HK-2 (cell line): ENCODE measurements around the gene DIP2C.
"Not testable (repeated sequence)": the region's sequence is repeated elsewhere in the genome, so short reads cannot be mapped to it uniquely, and the experiment has no call there.

Experiments
- DNase-seq: peaks from one replicate; pipeline ENCODE4 v3.0.0-alpha.2; 2018; ENCODE audit not compliant: unreplicated experiment

The DIP2C gene

DNA sequence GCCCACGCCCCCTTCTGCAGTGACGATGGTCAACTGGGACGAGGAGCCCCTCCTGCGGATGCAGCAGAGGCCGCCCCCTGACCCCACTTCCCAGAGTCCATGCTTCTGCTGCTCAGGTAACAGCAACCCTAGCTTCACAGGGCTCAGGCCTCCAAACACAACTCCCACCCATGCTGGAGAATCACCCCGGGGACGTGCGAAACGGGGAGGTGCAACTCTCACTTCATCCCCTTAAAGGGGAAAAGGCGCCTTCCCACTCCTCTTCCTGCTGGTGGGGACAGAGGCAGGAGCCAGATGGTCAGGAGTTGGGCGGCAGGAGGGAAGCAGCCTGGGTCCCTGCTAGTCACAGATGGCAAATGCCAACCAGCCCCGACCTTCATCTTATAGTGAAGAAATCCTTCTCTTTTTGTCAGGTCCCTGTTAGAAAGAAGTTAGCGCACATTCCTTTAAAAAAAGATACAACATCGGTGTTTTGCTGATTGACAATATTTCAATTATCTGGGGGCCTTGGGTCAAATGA lies 155.4 kb downstream of the DIP2C start:
- no peak for DNase-seq

DNA sequence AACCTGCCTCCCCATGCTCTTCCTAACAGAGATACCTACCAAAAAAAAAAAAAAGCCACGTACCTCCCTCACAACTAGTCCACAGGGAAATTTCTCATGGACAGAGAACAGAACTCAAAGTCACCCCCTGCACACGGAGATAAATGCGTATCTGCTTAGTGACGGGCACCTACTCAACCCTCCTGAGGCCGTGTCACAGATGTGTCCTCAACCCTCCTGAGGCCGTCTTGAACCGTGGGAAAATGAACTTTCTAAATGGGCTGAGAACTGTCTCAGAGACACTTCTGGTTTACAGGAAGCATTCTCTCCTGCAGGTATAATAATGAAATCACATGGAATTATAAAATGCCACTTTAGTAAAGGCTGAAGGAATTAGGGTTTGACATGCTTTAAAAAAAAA lies 155.9 kb downstream of the DIP2C start:
- DNase-seq = no peak

DNA sequence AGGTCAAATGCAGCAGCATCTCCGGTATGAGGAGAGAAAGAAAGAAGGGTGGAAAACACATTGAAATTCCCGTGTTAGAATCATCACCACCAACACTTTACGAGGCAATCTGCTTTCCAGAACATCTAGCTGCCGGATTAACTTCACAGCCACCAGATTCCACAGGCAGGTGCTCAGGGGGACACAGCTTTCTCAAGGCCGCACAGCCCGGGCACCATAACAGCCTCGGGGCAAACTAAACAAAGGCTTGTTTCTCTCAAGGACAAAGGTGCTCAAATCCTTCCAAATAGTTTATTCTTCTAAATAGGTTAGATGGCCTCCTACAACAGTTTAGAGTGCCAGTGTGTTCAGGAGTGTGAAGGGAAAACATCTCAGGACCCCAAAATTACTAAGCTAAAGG lies 156.3 kb downstream of the DIP2C start:
- DNase-seq = no peak

DNA sequence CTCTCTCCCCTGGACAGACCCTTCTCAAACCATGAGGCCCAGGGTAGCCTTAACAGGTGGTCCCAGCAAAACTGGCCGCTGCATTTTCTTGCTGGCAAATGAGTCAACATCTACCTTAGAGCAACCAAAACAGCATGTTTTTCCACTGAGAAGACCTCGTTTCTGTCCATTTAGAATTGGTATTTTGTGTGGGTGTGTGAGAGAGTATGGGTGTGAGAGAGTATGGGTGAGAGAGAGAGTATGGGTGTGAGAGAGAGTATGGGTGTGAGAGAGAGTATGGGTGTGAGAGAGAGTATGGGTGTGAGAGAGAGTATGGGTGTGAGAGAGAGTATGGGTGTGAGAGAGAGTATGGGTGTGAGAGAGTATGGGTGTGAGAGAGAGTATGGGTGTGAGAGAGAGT lies 157.1 kb downstream of the DIP2C start:
- DNase-seq = not testable (repeated sequence)

DNA sequence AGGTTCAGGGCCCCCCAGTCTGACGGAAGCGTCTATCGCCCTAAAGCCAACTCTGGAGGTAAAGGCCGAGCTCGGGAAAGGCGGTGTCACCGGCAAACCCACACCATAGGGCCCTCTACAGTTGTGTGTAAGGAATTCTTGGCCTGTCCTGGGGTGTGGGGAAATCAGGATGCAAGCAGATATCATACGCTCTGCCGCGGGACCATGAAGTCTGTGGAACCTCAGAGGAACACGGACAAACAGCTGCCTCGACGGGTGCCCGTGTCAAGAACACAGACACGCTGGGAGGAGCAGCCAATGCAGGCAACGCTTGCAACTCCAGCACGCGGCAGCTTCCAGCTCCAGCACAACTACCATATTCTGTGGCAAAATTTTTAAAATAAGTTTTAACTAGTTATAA lies 157.9 kb downstream of the DIP2C start:
- DNase-seq = no peak

DNA sequence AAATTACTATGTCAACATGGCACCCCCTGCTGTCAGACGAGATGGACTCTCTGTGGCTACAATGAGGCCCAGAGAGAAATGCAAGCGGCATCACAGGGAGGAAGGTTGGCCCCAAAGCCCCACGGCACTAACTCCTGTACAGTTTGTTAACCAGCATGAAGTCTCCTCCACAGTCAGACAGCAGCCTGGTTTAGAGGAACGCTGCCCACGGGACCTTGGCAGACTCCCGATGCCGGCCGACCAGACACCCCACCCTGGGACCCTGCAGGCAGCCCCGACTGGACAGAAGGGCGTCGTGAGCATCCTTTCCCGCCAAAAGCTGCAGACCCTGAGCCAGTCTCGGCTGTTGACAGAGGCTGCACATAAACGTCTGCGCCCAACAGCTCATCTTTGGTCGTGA lies 158.8 kb downstream of the DIP2C start:
- DNase-seq = no peak

DNA sequence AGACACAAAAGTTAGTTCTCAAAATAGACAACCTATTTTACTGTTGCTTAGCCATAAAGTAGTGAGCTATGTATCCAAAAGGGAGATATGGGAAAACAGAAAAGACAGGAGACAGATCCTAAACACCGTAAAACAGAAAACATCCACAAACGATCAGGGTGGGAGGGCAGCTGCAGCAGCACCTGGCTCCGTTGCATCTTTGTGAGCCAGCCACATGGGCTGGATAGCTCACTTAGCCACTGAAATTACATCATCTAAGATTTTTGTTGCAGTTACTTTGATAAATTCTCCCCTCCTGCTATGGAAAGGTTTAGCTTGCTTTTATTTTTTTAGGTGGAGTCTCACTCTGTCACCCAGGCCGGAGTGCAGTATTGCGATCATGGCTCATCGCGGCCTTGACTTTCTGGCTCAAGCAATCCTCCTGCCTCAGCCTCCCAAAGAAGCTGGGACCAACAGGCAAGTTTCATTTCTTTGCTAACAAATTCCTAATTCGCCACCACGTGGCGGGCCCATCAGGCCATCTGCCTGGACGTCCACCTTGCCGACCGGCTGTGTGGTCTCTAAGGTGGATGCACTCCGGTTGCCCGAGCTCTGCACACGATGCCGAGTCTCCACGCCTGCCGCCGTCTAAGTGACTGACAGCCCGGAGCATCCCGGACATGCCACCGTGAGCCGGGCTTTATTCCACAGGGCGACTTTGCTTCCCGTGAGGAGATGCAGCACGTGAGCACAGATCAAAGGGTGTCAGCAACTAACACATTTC lies 159.8 kb downstream of the DIP2C start:
- DNase-seq = no peak

DNA sequence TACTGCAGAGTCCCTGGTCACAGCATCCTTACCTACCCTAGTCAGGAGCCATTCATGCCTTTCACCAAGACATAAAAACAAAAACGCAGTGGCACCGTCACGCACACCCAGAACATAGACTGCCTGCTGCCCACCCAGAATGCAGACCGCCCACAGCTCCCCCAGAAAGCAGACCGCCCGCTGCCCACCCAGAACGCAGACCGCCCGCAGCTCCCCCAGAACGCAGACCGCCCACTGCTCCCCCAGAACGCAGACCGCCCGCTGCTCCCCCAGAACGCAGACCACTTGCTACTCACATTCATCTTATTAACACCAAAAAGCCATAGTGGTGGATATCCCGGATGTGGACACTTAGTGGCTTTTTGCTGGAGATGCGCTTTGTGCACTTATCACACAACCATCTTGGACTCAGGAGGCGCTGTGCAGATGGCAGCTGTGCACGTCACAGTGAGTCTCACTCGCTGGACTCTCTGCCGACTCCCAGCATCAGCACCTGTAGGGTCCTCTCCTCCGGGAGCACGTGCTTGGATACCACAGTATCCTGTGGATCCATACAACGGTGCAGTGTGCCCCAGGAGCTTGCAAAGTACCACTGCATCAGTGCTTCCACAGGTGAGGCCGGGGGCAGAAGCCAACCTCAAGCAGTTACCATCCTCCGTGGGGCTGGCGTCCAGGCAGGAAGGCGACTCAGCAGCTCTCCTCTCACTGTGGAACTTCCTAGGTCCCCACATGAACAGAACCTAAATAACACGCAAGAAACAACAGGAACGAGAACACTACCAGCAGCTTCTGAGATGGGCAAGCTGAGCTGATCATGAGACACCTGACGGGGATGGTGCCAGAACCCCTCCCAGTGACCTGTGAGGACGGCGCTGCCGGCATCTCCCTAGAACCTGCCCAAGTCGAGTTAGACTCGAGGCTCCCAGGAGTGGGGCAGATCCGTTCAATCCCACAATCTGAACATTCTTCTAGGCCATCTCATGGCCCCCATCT lies 161.0 kb downstream of the DIP2C start:
- DNase-seq = no peak

DNA sequence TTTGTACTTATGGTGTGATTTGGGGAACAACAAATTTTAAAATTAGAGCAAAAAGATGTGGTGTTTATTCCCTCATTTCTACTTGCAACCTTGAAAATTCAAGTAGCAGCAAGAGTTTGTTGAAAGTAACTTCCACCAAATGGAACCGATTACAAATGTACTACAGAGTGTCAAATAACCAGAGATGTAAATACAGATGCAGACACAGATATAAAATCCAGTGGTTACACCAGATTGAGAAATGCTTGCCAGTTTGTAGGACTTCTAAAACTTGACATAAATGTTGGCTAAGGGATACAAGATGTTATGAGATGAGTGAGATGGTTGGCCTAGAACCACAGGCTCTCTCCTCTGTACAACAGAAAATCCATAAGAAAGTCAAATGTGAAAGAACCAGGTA lies 162.1 kb downstream of the DIP2C start:
- no peak for DNase-seq

DNA sequence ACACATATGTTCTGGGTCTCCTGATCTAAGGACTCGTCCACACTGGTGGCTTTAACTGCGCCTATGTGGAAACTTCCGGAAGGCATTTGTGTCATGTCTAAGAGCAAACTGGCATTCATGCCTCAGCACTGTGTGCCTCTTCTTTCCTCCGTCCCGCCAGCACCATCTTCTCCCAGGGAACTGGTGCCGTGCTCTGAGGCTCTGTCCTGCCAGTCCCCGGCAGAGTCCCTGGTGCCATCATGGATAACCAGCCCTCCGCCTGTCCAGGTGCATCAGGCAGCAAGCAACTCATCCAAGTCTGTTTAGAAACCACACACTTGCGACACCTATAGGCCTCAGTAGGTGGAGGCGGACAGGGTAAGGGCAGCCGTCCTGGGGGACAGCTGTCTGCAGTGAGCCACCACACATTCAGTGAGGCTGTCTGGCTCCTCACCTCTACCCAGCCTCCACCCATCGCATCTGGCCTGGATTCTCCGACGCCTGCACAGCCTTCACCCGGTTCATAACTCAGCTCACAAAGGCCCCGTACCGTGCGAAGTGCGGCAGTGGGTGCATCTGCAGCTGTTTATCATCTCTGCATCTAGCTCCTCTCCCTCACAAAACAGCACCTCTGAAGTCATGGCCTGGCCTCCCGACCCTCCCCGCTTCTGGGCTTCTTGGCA lies 162.7 kb downstream of the DIP2C start:
- no peak for DNase-seq

DNA sequence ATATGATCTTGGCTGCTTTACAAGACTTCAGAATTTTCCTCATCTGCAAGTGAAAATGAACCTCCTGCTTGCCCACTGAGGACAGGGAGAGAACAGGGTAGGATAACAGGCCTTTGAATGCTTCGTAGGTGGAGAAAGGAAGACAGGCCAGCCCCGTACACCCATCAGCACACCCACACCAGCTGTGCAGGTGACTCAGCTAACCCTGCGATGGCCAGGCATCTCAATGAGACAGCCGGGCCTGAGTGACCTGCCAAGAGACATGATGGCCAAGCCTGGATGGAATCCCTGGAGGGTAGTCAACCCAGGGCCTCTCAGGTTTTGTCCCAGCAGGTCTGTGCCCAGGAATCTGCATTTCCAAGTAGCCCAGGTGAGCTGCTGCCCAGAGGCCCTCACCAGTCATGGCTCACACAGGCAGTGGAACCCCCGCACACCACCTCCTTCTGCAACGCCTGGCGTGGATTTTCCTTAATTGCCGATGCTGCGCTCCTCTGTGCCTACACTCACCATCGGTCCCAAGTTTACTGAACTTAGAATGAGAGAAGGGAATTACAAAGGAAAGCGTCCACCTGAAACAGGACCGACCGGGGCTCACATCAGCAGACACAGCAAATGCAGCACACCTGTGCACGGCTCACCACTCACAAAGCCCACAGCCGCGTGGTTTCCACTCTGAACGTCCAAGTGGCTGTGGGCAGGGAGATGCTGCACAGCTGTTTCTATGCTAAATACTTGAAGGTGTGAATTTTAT lies 163.7 kb downstream of the DIP2C start:
- no peak for DNase-seq

DNA sequence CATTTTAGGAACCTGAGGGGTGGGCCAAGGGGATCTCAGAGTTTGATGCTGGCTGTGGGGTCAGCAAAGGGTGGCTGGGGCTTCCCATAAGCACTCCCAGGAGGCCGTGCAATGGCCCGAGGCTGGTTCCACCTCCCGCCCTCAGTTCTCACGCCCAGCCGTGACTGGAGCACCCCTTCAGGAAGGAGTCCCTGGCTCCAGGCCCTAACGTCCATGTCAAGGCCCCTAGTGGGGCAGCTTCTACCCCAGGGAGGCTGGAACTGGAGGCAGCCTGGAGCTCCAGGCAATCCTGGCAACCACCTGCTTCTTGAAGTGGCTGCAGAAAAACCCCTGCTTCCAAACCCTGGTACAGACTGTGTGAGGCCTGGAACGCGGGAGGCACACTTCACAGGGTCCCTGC lies 165.5 kb downstream of the DIP2C start:
- DNase-seq = no peak

DNA sequence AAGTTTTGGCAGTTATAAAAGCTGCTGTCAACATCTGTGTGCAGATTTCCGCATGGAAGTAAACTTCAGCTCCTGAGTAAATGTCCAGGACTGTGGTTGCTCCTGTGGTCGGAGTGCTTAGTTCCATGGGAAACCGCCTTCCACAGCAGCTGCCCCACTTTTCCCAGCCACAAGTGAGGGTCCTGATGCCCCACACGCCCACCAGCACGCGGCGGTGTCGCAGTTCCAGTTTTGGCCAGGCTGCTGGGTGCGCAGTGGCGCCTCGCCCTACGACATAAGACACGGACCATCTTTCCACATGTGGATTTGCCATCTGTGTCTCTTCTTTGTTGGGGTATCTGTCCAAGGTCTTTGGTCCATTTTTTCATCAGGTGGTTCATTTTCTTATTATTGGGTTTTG lies 167.1 kb downstream of the DIP2C start:
- DNase-seq = no peak

DNA sequence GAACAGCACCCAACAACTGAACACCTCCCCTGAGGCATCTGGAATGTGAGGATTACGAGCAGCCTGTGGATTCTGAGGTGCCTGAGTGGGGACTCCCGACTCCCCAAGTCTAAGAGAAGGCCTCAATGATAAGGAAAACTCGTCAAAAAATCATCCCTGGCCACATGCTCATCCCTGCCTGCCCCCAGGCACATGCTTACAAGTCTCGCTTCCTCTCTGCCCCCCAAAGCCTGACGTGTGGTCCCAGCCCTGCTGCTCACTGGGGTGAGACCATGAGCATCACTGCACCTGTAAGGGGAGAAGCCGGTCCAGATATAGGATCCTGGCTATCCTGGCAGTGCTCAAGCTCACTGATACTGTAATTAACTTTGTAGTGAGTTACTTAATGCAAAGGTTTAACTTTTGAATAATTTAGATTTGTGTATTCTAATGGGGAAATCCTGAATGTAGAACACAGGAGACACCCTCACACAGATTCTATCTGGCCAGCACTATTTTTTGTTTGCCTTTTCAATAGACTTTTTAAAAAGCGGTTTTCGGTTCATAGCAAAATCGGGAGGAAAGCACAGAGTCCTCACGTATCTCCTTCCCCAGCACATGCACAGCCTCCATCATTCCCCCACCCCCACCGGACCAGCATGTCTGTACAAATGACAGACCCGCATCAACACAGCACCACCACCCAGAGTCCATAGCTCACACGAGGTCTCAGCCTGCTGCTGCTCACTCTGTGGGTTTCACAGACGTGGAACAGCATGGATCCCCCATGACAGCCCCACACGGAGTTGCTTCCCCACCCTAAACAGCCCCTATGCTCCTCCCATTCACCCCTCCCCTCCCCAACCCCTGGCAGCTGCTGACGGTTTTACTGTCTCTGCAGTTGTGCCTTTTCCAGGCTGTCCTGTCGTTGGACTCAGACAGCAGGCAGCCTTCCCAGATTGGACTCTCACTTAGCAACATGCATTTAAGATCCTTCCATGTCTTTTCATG lies 167.9 kb downstream of the DIP2C start:
- DNase-seq = no peak

DNA sequence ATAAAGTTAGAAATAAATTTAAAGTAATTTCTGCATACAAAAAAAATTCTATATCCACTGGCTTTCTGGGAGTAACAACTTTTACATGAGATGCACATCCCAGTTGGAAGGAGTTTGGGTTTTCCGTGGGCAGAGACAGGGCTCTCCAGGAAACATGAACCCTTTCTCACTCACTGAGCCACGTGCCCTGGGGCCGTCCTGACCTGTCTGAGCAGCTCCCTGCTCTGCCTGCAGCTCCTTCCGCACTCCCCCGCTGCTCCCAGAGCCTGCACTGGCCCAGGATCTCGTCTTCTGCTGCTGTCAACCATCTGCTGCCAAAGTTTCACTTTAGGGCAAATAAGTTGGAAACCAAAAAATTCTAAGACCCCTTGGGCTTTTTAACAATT lies 169.1 kb downstream of the DIP2C start:
- no peak for DNase-seq

DNA sequence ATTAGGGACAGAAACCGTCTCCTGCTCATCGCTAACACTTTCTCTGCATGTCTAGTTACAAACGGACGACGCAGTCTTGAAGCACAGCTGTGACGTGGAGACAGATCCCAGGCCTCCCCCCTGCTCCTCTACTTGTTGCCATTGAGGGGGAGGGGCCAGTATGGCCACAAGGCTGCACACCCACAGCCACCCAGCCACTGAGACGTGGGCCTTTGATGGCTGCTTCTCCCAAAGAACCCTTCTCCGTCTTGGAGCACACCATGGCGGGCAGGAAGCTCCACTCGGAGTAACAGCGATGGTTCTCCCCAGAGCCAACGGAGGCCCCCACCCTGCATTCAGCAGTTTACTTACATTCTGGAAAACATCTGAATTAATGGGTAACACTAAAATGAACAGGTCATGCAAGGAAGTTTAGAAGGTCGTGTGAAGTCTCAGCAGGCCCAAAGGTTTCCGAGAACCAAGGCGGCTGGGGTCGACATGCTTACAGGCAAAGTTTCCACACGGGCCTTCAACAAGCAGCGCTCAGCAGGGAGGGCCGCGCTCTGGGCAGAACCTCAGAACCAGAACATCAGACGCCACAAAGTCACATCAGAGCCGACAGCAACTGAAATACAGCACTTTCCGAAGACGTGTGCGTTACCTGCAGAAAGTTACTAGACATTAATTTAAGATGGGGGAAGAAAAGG lies 169.6 kb downstream of the DIP2C start:
- DNase-seq = no peak

DNA sequence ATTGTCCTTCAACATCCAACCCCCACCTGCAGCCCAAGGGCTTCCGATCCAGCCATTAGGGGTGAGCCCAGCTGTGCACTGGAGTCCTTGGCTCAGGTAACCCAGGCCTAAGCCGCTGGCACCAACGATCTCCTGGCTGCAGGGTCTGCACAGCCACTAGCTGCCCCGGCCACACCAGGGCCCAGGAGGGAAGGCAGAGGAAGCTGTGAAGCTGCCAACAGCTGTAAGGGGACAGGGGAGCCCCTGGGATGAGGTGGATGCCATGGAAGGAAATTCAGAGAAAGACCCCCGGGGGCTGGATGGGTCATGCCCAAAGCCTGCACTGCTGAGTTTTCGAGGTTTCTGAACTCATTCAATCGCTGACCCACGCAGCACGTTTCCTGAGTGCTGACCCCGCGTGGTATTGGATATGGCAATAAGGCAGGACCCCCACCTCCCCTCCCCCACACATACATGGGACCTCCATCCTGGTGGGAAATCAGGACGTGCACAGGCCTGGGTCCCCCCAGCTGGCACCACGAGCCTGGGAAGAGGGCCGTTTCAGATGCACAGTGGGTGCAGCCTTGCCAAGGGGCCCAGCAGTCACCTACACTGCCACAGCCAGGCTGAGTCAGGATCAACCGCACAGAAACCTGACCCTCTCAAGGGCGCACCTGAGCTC lies 170.3 kb downstream of the DIP2C start:
- no peak for DNase-seq

DNA sequence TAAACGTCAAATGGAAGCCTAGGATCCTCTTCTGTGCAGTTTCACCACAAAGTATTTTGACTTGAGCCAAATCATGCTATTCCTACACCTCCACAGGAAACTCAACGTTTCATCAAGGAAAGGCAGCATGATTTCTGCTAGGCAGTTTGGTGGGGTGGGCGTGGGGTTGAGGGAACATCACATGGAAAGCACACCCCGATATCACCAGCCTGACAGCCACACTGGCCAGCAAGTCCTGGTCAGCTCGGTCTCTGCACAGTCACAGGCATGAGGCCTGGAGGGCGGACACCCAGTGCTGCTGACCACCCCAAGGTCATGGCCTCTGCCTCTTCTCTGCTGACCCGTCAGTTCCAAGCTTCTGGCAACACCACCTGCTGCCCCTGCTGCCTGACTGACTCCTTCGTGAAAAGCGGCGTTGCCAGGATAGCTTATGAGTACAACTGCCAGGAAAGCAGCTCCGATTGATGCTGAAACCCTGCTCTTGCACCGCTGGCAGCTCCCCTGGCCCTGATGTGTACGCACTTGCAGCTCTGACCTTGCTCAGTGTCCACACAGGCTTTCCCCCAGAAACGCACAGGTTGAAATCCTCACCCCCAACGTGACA lies 171.5 kb downstream of the DIP2C start:
- no peak for DNase-seq
